ENCODE data around the gene IFNA6. TPM values are rescaled to one million over a fixed set of nuclear protein-coding genes. Genes with fewer than 3 reads are reported as not detected.

Gene IFNA6
- total RNA-seq (ENCODE audit: low replicate concordance) = not detected in 2 replicates

- Mint-ChIP-seq H3K9me3 (peaks cover 7% of the 10 kb centered on the region), H3K36me3 (no peaks in the 10 kb centered on the region), H3K4me1 (no peaks in the 10 kb centered on the region), H3K27ac (no peak within 1 kb of the TSS), H3K4me3 (no peak within 1 kb of the TSS), H3K27me3 (ENCODE audit: insufficient read depth, low read depth) (no peaks in the 10 kb centered on the region)
- Histone ChIP-seq H3K4me1 (no peaks in the 10 kb centered on the region), H3K36me3 (no peaks in the 10 kb centered on the region), H3K9me3 (ENCODE audit: low read depth) (no peaks in the 10 kb centered on the region), H3F3A (ENCODE audit: low read depth) (no peaks in the 10 kb centered on the region), H4K20me1 (ENCODE audit: low read depth) (no peaks in the 10 kb centered on the region), H3K9ac (no peak within 1 kb of the TSS), H3K79me2 (ENCODE audit: low read depth) (no peaks in the 10 kb centered on the region), H3K4me2 (no peak within 1 kb of the TSS), H2AFZ (replicated peaks) (no peak within 1 kb of the TSS), H3K27ac (no peak within 1 kb of the TSS), H3K27me3 (no peaks in the 10 kb centered on the region), H3K4me3 (no peak within 1 kb of the TSS)
- no peak for DNase-seq (ENCODE audit: low spot score)
- TF ChIP-seq CTCF (IDR thresholded peaks at IDR 0.05) (no peak), EZH2phosphoT487 (IDR thresholded peaks at IDR 0.05) (no peak), EZH2 (IDR thresholded peaks at IDR 0.05) (no peak)
Measured at GRCh38 chr9:21350787-21351186, at the start of gene IFNA6. IFNA6 (minus strand) TSS chr9:21350887; CDS start chr9:21350887, 0 bp downstream.

- peaks cover 89% of the 10 kb centered on the region for H3K27me3 ChIP-seq
- H3K4me1 ChIP-seq = no peaks in the 10 kb centered on the region
- Mint-ChIP-seq H3K9me3 (no peaks in the 10 kb centered on the region), H3K27ac (no peak overlapping the region), H3K27me3 (ENCODE audit: insufficient read depth, low read depth) (peaks cover 7% of the 10 kb centered on the region), H3K4me3 (no peak overlapping the region), H3K4me1 (peaks cover 5% of the 10 kb centered on the region), H3K36me3 (no peaks in the 10 kb centered on the region)
- H3K27ac ChIP-seq = no peak overlapping the region
- H3K9ac ChIP-seq = no peak overlapping the region
- no peaks in the 10 kb centered on the region for H4K20me1 ChIP-seq (ENCODE audit: low read depth)
- H3F3A ChIP-seq (ENCODE audit: low read depth) = no peaks in the 10 kb centered on the region
- H3K4me2 ChIP-seq = no peak overlapping the region
- no peaks in the 10 kb centered on the region for H3K79me2 ChIP-seq (ENCODE audit: low read depth)
- TF ChIP-seq EZH2phosphoT487 (IDR thresholded peaks at IDR 0.05) (no peak), CTCF (IDR thresholded peaks at IDR 0.05) (no peak), EZH2 (IDR thresholded peaks at IDR 0.05) (no peak)
- H3K4me3 ChIP-seq = no peak overlapping the region
- H3K36me3 ChIP-seq = no peaks in the 10 kb centered on the region
- H3K9me3 ChIP-seq (ENCODE audit: low read depth) = no peaks in the 10 kb centered on the region
- no peak overlapping the region for H2AFZ ChIP-seq (replicated peaks)
- no peak for DNase-seq (ENCODE audit: low spot score)
Measured at GRCh38 chr9:21399956-21400355, 49.3 kb upstream of the IFNA6 start.

GRCh38 chr9:21398955-21399489, 48.3 kb upstream of the IFNA6 start:
- Histone ChIP-seq H3K36me3 (no peaks in the 10 kb centered on the region), H3K4me3 (no peak overlapping the region), H3K4me1 (no peaks in the 10 kb centered on the region), H3F3A (ENCODE audit: low read depth) (no peaks in the 10 kb centered on the region), H3K4me2 (no peak overlapping the region), H3K79me2 (ENCODE audit: low read depth) (no peaks in the 10 kb centered on the region), H3K9me3 (ENCODE audit: low read depth) (no peaks in the 10 kb centered on the region), H3K27me3 (peaks cover 91% of the 10 kb centered on the region), H3K9ac (no peak overlapping the region), H4K20me1 (ENCODE audit: low read depth) (no peaks in the 10 kb centered on the region), H2AFZ (replicated peaks) (no peak overlapping the region), H3K27ac (no peak overlapping the region)
- no peaks in the 10 kb centered on the region for H3K36me3 Mint-ChIP-seq
- H3K27ac Mint-ChIP-seq = no peak overlapping the region
- DNase-seq (ENCODE audit: low spot score) = no peak
- H3K27me3 Mint-ChIP-seq (ENCODE audit: insufficient read depth, low read depth) = peaks cover 7% of the 10 kb centered on the region
- TF ChIP-seq EZH2 (IDR thresholded peaks at IDR 0.05) (no peak), EZH2phosphoT487 (IDR thresholded peaks at IDR 0.05) (no peak), CTCF (IDR thresholded peaks at IDR 0.05) (no peak)
- no peaks in the 10 kb centered on the region for H3K9me3 Mint-ChIP-seq
- H3K4me3 Mint-ChIP-seq = no peak overlapping the region
- H3K4me1 Mint-ChIP-seq = peaks cover 5% of the 10 kb centered on the region
